ENCODE results near the gene ZCCHC24. TPM values are rescaled to one million over a fixed set of nuclear protein-coding genes. Genes with fewer than 3 reads are reported as not detected.

The ZCCHC24 gene
- total RNA-seq, 1 experiment from 2014 or later: 3.8 TPM

DNA sequence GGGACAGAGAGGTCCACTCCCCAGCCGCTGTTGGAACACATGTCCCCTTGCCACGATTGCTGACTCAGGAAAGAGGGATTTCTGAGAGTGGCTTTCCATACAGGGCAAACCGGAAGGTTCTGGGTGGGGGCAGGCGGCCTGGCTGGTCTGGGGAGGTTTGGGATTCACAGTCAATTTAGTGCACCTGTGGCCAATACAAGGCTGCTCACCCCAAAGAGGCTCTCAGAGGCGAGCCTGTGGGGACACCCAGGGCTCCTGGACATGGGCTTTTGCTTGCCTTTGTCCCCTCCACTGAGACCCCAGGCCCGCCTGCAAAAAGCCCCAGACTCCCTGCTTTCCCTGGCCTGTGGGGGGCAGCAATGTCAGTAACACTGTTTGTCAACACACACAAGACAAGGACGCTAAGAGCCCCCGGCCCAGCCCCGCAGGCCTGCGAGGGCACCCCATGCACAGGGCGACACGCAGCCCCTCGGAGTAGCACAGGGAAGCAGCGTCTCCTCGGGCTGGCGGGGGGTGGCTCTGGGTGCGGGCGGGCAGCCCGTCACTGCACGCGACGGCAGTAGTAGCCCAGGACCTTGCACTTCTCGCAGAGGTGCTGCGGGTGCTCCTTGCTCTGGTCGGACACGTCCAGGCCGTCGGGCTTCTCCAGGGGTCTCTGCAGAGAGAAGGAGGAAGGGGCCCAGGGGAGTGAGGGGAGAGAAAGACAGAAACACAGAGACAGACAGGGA, 59.5 kb downstream of the ZCCHC24 start:
- no peaks in the 10 kb centered on the region for H3K79me1 ChIP-seq (ENCODE audit: insufficient read depth, low read depth, low read length, poor library complexity, severe bottlenecking)
- no peak overlapping the region for H3K14ac ChIP-seq (ENCODE audit: insufficient read depth, low read length)
- H4K91ac ChIP-seq (ENCODE audit: insufficient read length, low read depth, low read length): no peak overlapping the region
- no peaks in the 10 kb centered on the region for H3K4me1 ChIP-seq (ENCODE audit: insufficient read depth, low read length)
- no peak overlapping the region for H3K4me2 ChIP-seq (ENCODE audit: insufficient read depth, insufficient read length, low read length)
- Mint-ChIP-seq H3K9me3 (no peaks in the 10 kb centered on the region), H3K27ac (peak overlapping the region in 1 of 3 experiments; percentile 76; a peak in 3 of 7 replicates), H3K36me3 (ENCODE audit: insufficient read depth in 1 of 3, low read depth in 3 of 3) (no peaks in the 10 kb centered on the region; a peak in 1 of 7 replicates), H3K4me3 (no peak overlapping the region), H3K27me3 (ENCODE audit: low read depth) (no peaks in the 10 kb centered on the region), H3K4me1 (peaks cover 8 to 9% of the 10 kb centered on the region in 2 experiments)
- no peak overlapping the region for H3K9ac ChIP-seq (ENCODE audit: extremely low read depth, insufficient read length, low read length)
- no peak overlapping the region for H4K8ac ChIP-seq (replicated peaks; ENCODE audit: insufficient read length, low read depth, low read length)
- no peaks in the 10 kb centered on the region for H4K20me1 ChIP-seq (ENCODE audit: control insufficient read depth, insufficient read depth, insufficient read length)
- no peak overlapping the region for H2AFZ ChIP-seq (ENCODE audit: low read length)
- no peak overlapping the region for H2BK5ac ChIP-seq (ENCODE audit: insufficient read length, low read length)
- WGBS (ENCODE audit: extremely low coverage, insufficient read length, low lambda C conversion rate): no CpG with 5 or more reads among the region's 28 CpGs
- H3K79me2 ChIP-seq (ENCODE audit: insufficient read depth, low read length): no peaks in the 10 kb centered on the region
- no peaks in the 10 kb centered on the region for H3K27me3 ChIP-seq (ENCODE audit: insufficient read depth, low read length)
- no peaks in the 10 kb centered on the region for H3K23me2 ChIP-seq (ENCODE audit: insufficient read length, low read depth, low read length, poor library complexity, severe bottlenecking)
- no peak overlapping the region for H2BK15ac ChIP-seq (ENCODE audit: low read depth, low read length)
- peak; percentile 55 for TF ChIP-seq CTCF (conservative IDR thresholded peaks at IDR 0.05)
- H2BK12ac ChIP-seq (ENCODE audit: insufficient read length, low read depth, low read length): no peak overlapping the region
- no peak overlapping the region for H4K5ac ChIP-seq (ENCODE audit: insufficient read length, low read depth, low read length)
- no peak overlapping the region for H3K27ac ChIP-seq (ENCODE audit: insufficient read length, low read depth, low read length)
- no peak overlapping the region for H2BK120ac ChIP-seq (ENCODE audit: low read depth, low read length, poor library complexity, severe bottlenecking)
- H3K9me3 ChIP-seq (ENCODE audit: control insufficient read depth, low read depth, low read length): no peaks in the 10 kb centered on the region
- DNase-seq: peak; percentile 74
- no peak overlapping the region for H3K18ac ChIP-seq (ENCODE audit: insufficient read length, low read depth, low read length)
- no peak overlapping the region for H2BK20ac ChIP-seq (ENCODE audit: low read depth, low read length, poor library complexity, severe bottlenecking)
- H3T11ph ChIP-seq (ENCODE audit: low read length): no peak overlapping the region
- no peak overlapping the region for H3K23ac ChIP-seq (ENCODE audit: insufficient read length, low read depth, low read length)
- H3K4ac ChIP-seq (ENCODE audit: low read depth, low read length): no peak overlapping the region
- H2AK5ac ChIP-seq (ENCODE audit: insufficient read length, low read length): no peak overlapping the region
- no peak overlapping the region for H3K56ac ChIP-seq (ENCODE audit: insufficient read length, low read depth, low read length)
